Measurements from ENCODE around the gene MKRN2.

GRCh38 chr3:12632523-12632922 is 75.6 kb downstream of the MKRN2 start:
- TF ChIP-seq CTCF (IDR thresholded peaks at IDR 0.05) (no peak), POLR2A (IDR thresholded peaks at IDR 0.05) (no peak)

Data from testis (tissue), 2 donors.